GM23248 (cell line): ENCODE results near the gene FTO.

Experiments
- EZH2 ChIP-seq: fragments of 200-600 bp; sonication (generic); IDR thresholded peaks from 2 replicates; pipeline ENCODE4 v1.6.1; 2018; ENCODE audit warnings: antibody characterized with exemption, mild to moderate bottlenecking; ENCODE audit not compliant: insufficient read depth, poor library complexity, severe bottlenecking
- EZH2phosphoT487 ChIP-seq: fragments of 200-600 bp; sonication (generic); IDR thresholded peaks from 2 replicates; pipeline ENCODE4 v1.6.1; 2018; ENCODE audit warnings: antibody characterized with exemption, moderate library complexity, mild to moderate bottlenecking, low read depth; ENCODE audit not compliant: insufficient read depth

GRCh38 chr16:54174201-54174600 is 470.2 kb downstream of the FTO start:
- TF ChIP-seq EZH2phosphoT487 (no peak), EZH2 (no peak)
